Adrenal gland (tissue), 5 donors: ENCODE results near the gene SMIM28.

Experiments used
- POLR2A ChIP-seq, 2 donors: fragments of 450-650 bp; IDR thresholded peaks; one replicate each; pipeline ENCODE4 v1.6.1; 2017; ENCODE audit warnings: antibody characterized with exemption in 2 of 2, mild to moderate bottlenecking in 2 of 2, moderate library complexity in 1 of 2
- TF ChIP-seq, protein P1 (sequence below), 6 experiments: fragments of 450-650 bp in 4 of 6; fragments of 200-600 bp in 2 of 6; sonication (generic) in 1 of 6; IDR thresholded peaks; 1 replicate in 5 of 6; 2 replicates in 1 of 6; pipeline versions ENCODE4 v1.5.1 to v1.8.0; 2016 to 2021; ENCODE audit warnings: antibody characterized with exemption in 6 of 6, mild to moderate bottlenecking in 2 of 6, moderate library complexity in 1 of 6
- donor health status: DM: no; HTN: no; CAD: no.

DNA sequence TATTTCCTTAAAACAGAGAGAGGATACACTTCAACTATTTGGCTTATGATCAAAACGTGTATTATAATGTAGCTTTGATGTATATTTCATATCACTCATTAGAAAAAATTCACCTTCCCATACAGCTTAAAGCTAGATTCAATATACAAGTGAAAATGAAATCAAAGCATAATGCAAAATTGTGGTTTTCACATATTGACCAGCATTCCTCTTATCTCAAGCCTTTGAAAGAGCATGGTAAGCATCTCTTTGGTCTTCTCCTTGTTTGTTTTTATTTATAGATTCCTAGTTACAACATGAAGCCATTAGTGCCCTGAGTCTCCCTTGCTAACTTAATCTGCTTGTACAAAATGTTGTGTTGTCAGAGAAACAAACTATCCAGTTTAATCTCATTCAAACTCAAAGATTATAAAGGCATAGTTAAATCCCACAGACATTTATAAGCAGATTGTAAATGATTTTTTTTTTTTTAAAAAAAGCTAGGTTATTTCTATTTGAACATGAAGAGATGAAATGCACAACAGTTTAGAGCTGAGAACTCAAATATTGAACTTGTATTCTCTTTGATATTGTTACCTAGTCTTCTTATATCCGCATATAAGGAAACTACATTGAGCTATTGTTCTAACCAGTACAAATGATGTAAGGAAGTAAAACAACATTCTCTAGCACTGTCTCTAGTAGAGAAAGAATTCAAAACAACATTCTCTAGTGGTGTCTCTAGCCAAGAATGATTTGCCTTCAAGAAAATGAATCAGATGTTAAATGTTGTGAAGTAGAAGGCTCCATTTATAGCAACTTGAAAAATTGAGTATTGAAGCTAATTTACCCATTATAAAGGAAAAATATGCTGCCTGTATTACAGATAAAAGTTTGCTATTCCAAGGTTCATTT lies 31.2 kb upstream of the SMIM28 start:
- TF ChIP-seq, protein P1, sequence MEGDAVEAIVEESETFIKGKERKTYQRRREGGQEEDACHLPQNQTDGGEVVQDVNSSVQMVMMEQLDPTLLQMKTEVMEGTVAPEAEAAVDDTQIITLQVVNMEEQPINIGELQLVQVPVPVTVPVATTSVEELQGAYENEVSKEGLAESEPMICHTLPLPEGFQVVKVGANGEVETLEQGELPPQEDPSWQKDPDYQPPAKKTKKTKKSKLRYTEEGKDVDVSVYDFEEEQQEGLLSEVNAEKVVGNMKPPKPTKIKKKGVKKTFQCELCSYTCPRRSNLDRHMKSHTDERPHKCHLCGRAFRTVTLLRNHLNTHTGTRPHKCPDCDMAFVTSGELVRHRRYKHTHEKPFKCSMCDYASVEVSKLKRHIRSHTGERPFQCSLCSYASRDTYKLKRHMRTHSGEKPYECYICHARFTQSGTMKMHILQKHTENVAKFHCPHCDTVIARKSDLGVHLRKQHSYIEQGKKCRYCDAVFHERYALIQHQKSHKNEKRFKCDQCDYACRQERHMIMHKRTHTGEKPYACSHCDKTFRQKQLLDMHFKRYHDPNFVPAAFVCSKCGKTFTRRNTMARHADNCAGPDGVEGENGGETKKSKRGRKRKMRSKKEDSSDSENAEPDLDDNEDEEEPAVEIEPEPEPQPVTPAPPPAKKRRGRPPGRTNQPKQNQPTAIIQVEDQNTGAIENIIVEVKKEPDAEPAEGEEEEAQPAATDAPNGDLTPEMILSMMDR (IDR thresholded peaks at IDR 0.05): no peak
- TF ChIP-seq POLR2A (IDR thresholded peaks at IDR 0.05): no peak
